Panc1 (cell line): Measurements from ENCODE around the gene SCNM1.

Source experiments
- SIN3A ChIP-seq: IDR thresholded peaks from 2 replicates; pipeline ENCODE4 v1.6.1; 2012; ENCODE audit warnings: low read depth, mild to moderate bottlenecking, low read length, moderate library complexity, borderline replicate concordance; ENCODE audit not compliant: insufficient read depth
- TCF7L2 ChIP-seq: IDR thresholded peaks from 2 replicates; pipeline ENCODE4 v1.6.1; 2011; ENCODE audit warnings: mild to moderate bottlenecking, low read depth, low read length, inconsistent platforms
- TF ChIP-seq, protein P1 (sequence below): fragments of 450-650 bp; IDR thresholded peaks from 2 replicates; pipeline ENCODE4 v1.5.1; 2017; ENCODE audit warnings: mild to moderate bottlenecking
- TF ChIP-seq, protein P2 (sequence below), 2 experiments: IDR thresholded peaks; 2 replicates each; pipeline ENCODE4 v1.6.1; 2011 to 2012; ENCODE audit warnings: low read depth in 2 of 2, control low read depth in 1 of 2, low read length in 1 of 2, mild to moderate bottlenecking in 1 of 2, moderate library complexity in 1 of 2; ENCODE audit not compliant: insufficient read depth in 1 of 2

DNA sequence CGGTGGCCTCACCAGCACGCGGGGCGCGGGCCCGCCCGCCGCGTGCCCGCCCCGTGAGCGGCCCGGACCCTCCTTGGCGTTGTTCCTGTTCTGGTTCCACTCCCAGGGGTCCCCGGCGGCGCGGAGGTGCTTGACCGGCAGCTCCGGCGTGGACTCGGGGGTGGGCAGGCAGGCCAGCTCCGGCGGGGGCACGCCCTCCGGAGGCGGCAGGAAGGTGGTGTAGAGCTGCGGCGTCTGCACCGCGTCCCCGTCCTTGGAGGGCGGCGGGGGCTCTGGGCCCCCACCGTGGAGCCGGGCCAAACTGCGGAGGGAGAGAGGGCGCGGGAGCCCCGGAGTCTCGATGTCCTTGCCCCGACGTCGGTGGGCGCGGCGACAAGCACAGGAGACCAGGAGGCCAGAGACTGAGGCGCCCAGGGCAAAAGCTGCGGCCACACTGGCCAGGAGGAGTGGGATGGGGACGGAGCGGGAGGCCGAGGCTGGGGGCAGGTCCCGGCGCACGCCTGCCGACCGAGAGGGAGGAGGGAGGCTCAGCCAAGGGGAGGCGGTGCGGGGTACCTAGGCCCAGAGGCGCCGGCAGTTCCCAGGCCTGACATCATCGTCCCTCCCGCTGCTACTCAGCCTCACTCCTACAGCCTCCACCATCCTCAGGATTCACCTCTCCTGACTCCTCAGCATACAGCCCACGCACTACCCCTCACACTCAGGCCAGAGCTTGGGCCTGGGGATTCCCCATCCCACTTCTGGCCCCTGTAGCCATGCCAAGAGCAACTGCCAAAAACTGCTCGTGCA lies 32.7 kb upstream of the SCNM1 start:
- TF ChIP-seq, protein P1, sequence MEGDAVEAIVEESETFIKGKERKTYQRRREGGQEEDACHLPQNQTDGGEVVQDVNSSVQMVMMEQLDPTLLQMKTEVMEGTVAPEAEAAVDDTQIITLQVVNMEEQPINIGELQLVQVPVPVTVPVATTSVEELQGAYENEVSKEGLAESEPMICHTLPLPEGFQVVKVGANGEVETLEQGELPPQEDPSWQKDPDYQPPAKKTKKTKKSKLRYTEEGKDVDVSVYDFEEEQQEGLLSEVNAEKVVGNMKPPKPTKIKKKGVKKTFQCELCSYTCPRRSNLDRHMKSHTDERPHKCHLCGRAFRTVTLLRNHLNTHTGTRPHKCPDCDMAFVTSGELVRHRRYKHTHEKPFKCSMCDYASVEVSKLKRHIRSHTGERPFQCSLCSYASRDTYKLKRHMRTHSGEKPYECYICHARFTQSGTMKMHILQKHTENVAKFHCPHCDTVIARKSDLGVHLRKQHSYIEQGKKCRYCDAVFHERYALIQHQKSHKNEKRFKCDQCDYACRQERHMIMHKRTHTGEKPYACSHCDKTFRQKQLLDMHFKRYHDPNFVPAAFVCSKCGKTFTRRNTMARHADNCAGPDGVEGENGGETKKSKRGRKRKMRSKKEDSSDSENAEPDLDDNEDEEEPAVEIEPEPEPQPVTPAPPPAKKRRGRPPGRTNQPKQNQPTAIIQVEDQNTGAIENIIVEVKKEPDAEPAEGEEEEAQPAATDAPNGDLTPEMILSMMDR: no peak
- TF ChIP-seq, protein P2, sequence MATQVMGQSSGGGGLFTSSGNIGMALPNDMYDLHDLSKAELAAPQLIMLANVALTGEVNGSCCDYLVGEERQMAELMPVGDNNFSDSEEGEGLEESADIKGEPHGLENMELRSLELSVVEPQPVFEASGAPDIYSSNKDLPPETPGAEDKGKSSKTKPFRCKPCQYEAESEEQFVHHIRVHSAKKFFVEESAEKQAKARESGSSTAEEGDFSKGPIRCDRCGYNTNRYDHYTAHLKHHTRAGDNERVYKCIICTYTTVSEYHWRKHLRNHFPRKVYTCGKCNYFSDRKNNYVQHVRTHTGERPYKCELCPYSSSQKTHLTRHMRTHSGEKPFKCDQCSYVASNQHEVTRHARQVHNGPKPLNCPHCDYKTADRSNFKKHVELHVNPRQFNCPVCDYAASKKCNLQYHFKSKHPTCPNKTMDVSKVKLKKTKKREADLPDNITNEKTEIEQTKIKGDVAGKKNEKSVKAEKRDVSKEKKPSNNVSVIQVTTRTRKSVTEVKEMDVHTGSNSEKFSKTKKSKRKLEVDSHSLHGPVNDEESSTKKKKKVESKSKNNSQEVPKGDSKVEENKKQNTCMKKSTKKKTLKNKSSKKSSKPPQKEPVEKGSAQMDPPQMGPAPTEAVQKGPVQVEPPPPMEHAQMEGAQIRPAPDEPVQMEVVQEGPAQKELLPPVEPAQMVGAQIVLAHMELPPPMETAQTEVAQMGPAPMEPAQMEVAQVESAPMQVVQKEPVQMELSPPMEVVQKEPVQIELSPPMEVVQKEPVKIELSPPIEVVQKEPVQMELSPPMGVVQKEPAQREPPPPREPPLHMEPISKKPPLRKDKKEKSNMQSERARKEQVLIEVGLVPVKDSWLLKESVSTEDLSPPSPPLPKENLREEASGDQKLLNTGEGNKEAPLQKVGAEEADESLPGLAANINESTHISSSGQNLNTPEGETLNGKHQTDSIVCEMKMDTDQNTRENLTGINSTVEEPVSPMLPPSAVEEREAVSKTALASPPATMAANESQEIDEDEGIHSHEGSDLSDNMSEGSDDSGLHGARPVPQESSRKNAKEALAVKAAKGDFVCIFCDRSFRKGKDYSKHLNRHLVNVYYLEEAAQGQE (IDR thresholded peaks at IDR 0.05; ENCODE audit: insufficient read depth in 1 of 2, low read depth in 2 of 2, low read length in 1 of 2): no peak
- TF ChIP-seq TCF7L2 (no peak), SIN3A (no peak)
